Liver (tissue), 3 donors: ENCODE results near the gene MTHFD2L.

Source experiments
- ATF3 ChIP-seq: IDR thresholded peaks from 2 replicates; pipeline ENCODE4 v1.6.1; 2016; ENCODE audit warnings: antibody characterized with exemption
- CTCF ChIP-seq: fragments of 150-350 bp; IDR thresholded peaks from 2 replicates; pipeline ENCODE4 v1.5.1; 2017; ENCODE audit warnings: improper control_type of control experiment, low read depth, low read length; ENCODE audit not compliant: missing input control
- EGR1 ChIP-seq, 2 donors: IDR thresholded peaks; 2 replicates each; pipeline ENCODE4 v1.6.1; 2016 to 2018; ENCODE audit warnings: antibody characterized with exemption in 2 of 2, low read depth in 2 of 2
- GABPA ChIP-seq, 2 donors: IDR thresholded peaks in 1 of 2; conservative IDR thresholded peaks in 1 of 2; 2 replicates each; pipeline ENCODE4 v1.6.1; 2016; ENCODE audit warnings: antibody characterized with exemption in 2 of 2, mild to moderate bottlenecking in 1 of 2, moderate library complexity in 1 of 2
- MAX ChIP-seq: IDR thresholded peaks from 2 replicates; pipeline ENCODE4 v1.6.1; 2016; ENCODE audit warnings: antibody characterized with exemption
- NR2F2 ChIP-seq: IDR thresholded peaks from 2 replicates; pipeline ENCODE4 v1.6.1; 2016; ENCODE audit warnings: antibody characterized with exemption
- RAD21 ChIP-seq, 2 donors: IDR thresholded peaks; 2 replicates each; pipeline ENCODE4 v1.6.1; 2016; ENCODE audit warnings: antibody characterized with exemption in 2 of 2, mild to moderate bottlenecking in 2 of 2
- REST ChIP-seq: IDR thresholded peaks from 2 replicates; pipeline ENCODE4 v1.6.1; 2016; ENCODE audit warnings: antibody characterized with exemption, mild to moderate bottlenecking
- RXRA ChIP-seq, 2 donors: IDR thresholded peaks; 2 replicates each; pipeline ENCODE4 v1.6.1; 2017 to 2018; ENCODE audit warnings: antibody characterized with exemption in 2 of 2, mild to moderate bottlenecking in 1 of 2
- SP1 ChIP-seq: IDR thresholded peaks from 2 replicates; pipeline ENCODE4 v1.6.1; 2018; ENCODE audit warnings: antibody characterized with exemption, mild to moderate bottlenecking
- TAF1 ChIP-seq: conservative IDR thresholded peaks from 2 replicates; pipeline ENCODE4 v1.6.1; 2016; ENCODE audit warnings: antibody characterized with exemption, mild to moderate bottlenecking
- YY1 ChIP-seq: IDR thresholded peaks from 2 replicates; pipeline ENCODE4 v1.6.1; 2016; ENCODE audit warnings: antibody characterized with exemption, mild to moderate bottlenecking
- ZBTB33 ChIP-seq: IDR thresholded peaks from 2 replicates; pipeline ENCODE4 v1.6.1; 2016; ENCODE audit warnings: antibody characterized with exemption
- donor health status: healthy.
- donor health status: healthy.

- TF ChIP-seq RAD21 (IDR thresholded peaks at IDR 0.05) (no peak), REST (no peak), CTCF (no peak), EGR1 (IDR thresholded peaks at IDR 0.05; ENCODE audit: low read depth in 2 of 2) (no peak), YY1 (no peak), TAF1 (no peak), MAX (no peak), ZBTB33 (no peak), ATF3 (no peak), NR2F2 (no peak), SP1 (no peak), RXRA (IDR thresholded peaks at IDR 0.05) (no peak), GABPA (IDR thresholded peaks at IDR 0.05 in 1 of 2, conservative IDR thresholded peaks at IDR 0.05 in 1 of 2) (no peak)
These were observed 180.9 kb downstream of the MTHFD2L start for GRCh38 chr4:74338792-74339333.
